NCI-H1417 treated with DMSO at 0.1 percent for 48 hours (cell line): ENCODE results near the gene ZNF362.

Experiments used
- DNase-seq: peaks from one replicate; lab custom pipeline; 2025; lab: John Stamatoyannopoulos, UW

Gene ZNF362

GRCh38 chr1:33246171-33246570 is 10.1 kb upstream of the ZNF362 start:
- no peak for DNase-seq

- no peak for DNase-seq
These were observed 8.7 kb upstream of the ZNF362 start for GRCh38 chr1:33247545-33247944.

DNA sequence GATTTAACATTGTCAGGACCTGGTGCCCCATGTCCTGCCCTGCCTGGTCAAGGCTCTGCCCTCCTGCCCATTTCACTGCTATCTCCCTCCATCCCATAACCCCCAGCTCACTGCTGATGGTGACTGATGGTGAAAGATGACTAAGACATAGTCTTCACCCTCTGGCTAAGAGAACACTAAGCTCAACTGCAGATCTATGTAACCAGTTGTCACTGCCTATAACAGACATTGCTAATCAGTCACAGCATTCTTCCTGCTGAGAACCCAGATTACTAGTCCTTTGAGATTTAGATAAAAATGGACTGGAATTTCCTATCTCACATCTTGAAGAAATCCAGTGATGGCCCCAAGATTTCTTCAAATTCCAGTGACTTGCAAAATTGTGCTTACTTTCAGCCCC is 8.0 kb upstream of the ZNF362 start:
- DNase-seq = no peak

DNA sequence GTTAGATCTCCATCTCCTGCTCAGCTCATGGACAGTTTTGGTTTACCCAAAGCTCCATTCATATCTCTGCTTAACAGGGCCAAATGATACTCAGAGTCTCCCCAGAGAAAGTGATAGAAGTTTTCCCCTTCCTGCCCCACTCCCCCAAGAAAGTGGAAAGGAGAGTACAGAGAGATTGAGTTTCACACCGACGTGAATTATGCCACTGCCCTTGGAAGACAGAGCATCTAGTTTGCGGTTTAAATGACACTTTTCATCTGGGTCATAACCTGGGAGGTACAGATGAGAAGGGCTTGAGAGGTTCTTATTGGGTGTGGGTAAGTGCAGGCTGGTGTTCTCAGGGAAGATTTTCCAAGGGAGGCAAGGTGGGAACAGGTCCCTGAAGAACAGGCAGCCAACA is 6.9 kb upstream of the ZNF362 start:
- DNase-seq = no peak

- DNase-seq = no peak
These were observed 6.1 kb upstream of the ZNF362 start for GRCh38 chr1:33250217-33250616.

- DNase-seq = no peak
These were observed 5.6 kb upstream of the ZNF362 start for GRCh38 chr1:33250724-33251123.

DNA sequence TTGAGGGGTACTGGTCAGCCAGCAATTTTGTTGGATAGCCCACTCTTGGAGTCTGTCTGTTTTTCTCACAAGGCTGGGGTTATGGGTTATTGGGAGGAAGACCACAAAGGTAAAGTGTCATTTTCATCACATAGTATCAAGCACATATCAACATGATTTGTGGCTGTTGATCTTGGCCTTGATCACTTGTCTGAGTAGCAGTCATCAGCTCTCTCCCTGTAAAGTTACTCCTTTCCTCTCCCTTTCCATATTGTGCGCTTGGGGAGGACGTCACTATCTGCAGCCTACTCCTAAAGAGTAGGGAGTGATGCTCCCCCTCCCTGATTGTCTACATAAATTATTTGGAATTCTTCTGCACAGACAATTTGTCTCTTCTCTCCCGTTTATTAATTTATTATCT is 1.8 kb upstream of the ZNF362 start:
- no peak for DNase-seq

- no peak for DNase-seq
These were observed 708 bp upstream of the ZNF362 start for GRCh38 chr1:33255347-33256220.

DNA sequence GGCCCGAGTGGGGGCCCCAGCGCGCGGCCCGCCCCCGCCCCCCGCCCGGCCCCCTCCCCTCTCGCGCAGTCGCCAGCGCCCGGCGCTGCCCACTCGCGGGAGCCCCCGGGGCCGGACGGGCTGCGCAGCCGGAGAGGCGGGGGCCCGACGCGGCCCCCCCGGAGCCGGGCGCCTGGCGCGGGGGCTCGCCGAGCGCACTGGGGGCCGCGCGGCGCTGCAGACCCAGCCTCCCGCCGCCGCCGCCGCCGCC is 146 bp upstream of the ZNF362 start:
- no peak for DNase-seq

GRCh38 chr1:33257207-33257771 is 997 bp downstream of the ZNF362 start:
- DNase-seq = no peak

DNA sequence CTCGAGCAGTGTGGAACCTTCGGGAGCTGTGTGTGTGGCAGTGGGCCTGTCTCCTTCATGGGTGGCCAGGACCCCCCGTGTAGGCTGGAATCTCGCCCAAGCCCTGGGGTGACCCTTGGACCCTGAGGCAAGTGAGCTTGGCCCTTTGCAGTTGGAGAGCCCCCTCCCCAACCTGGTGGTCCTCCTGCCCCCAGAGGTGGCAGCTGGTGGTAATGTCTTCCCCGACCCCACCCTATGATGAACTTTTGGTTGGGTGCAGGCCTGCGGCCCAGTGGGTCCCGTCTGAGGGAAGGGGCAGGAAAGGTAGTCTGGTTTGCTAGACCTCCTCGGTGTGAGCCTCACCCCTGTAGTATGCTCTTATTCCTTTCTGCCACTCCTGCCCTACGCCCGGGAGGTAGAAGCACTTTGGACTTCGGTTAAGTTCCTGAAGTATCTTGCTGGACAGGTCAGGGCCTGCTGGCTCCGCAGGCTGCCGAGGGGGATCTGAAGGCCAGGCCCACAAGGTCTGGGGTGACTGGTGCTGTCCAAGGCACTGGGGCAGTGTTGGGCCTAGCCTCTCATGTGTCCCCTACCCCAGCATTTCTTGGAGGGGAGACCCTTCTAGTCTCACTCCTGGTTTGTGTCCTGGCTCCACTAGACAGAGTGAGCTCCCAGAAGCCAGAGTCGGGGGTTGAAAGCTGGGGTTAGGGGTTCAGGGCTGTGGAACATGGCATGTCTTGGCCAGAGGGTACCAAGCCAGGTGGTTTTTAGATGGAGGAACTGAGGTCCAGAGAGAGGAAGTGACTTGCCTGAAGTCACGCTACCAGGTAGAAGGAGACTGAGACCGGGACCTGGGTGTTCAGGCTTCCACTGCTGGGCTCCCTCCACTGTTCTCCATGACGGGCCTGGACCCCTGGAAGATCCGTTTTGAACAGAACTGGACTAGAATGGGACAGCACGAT is 1.8 kb downstream of the ZNF362 start:
- no peak for DNase-seq

- no peak for DNase-seq
These were observed 2.5 kb downstream of the ZNF362 start for GRCh38 chr1:33258788-33259274.

DNA sequence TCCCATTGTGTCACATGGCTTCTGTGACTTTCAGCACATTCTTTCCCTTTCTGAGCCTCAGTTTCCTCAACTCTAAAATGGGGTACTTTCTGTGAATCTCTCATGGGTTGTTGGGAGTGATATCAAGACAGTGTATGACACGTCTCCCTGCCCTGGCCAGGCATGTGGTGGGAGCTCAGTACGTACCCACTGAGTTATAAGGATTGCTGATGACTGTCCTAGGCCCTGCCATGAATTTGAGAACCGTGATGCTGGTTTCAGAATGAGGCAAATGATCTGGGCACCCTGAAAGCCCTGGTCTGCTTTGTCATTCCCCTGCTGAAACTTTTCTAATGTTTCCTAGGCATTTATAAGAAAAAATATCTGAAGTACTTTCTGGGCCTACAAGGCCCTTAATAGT is 3.6 kb downstream of the ZNF362 start:
- DNase-seq = no peak

DNA sequence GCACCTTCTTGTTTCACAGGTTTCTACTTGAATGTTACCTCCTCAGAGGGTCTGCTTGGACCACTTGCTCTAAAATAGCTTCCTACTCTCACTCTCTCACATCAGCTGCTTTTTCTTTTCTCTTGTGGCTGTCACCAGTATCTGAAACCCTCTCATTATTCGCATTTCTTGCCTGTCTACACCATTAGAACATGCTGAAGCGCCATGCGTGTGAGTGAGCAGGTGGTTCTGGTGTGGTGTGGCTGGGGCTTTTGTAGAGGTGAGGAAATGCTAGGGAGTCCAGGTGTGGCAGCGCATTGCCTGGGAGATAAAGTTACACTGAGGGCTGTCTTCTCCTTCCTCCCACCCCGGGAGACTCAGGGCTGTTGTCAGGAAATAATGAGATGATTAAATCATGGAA is 4.1 kb downstream of the ZNF362 start:
- no peak for DNase-seq

DNA sequence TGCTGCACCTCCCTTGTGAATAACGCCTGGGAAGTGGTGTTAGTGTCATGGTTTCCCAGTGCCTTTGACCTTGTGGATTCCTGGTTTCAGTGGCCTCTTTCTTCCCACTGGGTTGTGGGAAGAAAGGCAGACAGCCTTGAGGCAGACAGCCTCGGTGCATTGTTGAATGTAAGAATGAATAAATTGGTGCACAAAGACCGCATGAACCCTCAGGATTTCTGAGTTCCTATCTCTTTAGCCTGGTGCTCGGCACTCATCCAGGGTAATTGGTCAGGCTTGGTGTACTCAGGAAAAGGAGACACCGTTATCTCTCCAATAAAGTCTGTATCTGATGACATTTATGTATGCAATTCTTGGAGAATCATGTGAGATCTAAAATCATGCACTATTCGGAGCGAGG is 5.1 kb downstream of the ZNF362 start:
- DNase-seq = no peak

DNA sequence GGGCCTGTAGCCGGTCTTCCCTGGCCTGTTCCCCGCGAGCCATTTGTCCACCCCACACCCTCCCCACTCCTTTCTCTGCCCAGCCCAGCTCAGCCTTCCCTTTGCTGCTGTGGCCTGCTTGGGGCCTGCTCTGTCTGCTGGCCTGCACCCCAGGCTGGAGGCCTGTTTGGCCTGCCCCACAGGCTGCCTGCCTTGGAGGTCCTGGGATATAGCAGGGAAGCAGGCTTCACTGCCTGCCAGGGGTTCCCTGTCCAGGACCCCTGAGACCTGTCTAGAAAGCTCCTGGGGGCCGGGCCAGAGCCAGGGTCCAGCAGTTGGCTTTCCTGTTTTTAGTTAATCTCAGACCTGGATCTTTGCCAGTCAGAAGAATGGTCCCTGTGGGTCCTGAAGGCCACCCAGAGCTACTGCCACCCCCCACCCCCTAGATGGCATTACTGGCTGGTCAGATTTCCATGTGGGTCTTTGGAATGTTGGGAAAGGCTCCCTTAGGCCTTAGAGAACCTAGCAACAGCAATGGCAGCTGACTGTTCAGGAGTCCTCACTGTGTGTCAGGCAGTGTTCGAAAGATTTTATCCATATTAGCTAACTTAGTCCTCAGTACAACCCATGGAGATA is 7.7 kb downstream of the ZNF362 start:
- DNase-seq = no peak

DNA sequence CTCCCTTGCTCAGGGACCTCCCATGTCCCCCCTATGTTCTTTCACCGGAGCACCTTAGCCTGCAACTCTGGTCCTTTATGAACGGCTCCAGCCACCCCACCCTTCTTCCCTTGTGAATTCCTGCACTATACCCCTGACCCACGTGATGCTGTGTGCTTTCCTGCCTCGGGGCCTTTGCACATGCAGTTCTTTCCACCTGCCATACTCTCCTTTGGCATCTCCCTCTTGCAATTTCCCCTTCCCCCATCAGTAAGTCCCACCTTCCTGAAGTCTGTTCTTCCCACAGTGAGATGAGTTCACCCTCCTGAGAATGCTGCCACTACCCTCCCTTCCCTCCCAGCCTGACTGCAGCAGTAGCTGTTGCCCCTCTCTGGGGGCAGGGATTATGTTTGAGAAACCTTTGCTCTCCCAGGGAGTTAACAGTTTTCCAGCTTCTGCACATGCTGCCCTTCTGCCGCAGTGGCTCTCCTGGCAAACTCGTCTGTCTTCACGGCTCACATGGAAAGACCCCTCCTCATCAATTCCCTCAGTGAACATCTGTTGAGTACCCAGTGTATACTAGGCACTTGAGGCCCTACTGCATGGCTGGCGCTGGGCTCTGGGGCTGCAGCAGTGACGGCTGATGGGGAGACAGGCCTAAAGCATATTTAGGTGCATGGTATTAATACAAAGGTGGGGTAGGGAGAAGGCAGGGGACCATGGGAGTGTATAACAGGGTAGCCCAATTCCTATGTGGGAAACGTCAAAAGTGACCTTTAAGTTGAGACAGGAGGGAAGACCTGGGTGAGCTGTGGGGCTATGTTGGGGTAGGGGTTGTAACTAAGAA is 9.7 kb downstream of the ZNF362 start:
- DNase-seq = no peak

DNA sequence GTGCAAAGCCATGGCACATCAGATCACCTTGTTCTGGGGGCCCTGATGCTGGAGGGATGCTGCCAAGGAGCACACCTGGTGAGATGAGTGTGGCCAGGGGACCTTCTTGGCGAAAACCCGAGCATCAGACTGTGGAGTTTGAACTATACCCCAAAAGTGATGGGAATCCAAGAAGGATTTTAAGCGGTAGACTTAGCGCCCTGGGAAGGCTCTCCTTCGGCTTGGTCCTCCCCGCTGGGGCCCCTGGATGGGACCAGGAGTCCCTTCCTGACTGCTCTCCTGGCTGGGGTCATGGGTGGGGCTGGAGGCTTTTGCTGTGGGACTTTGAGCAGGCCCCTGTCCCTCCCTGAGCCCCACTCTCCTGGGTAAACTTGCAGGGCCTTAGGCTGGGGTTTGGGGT is 10.5 kb downstream of the ZNF362 start:
- DNase-seq = no peak

DNA sequence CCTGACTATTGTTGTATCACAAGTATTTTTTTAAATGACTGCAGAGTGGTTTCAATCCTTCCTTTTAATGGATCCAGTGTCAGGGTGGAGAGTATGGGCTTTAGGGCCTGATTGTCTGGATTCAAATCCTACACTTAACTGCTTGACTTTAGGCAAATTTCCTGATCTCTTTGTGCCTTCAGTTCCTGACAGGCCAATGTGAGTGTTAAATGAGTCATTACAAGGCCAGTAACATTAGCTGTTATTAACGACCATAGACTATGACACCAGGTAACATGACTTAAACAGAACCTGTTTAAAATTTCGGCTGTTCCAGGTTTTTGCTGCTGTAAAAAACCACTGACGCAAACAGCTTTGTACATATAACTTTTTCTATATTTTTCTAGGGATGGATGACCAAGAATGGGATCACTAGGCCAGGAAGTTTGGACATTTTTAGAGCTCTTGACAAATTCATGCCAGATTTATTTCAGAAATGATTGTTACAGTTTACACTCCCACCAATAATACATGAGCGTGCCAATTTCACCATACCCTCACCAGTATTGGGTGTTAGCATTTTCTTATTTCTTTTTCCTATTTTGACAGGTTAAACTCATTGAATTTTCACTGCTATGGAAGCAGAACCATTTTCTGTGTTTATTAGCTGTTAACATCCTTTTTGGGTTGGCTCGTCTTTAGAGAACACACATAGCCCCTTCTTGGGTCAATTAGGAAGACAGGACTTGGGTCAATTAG is 11.3 kb downstream of the ZNF362 start:
- DNase-seq = no peak

DNA sequence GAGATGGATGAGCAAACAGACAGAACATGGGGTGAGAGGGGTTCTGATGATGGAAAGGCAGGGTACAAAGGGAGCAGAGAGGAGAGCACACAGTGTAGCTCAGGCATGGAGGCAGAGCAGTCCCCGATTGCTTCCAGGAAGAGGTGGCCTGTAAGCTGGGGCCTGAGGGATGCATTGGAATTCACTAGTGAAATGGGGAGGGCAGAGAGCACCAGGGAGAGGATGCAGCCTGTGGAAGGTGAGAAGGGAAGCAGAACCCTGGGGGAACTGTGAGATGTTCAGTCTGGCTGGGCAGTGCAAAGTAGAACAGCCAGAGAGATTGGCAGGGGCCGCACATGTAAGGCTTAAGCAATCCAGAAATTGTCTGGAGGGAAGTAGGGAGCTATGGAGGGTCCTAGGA is 12.2 kb downstream of the ZNF362 start:
- no peak for DNase-seq
